OCI-LY3 (cell line): ENCODE results near the gene SVIL.

Experiments used
- H2AFZ ChIP-seq: fragments of 200-600, 300-600 bp; shearing (Covaris generic); 2 replicates; pipeline ENCODE4 v1.6.0; 2014; ENCODE audit warnings: antibody characterized with exemption, low read depth, low read length
- H3K27ac ChIP-seq: fragments of 200-600, 300-600 bp; sonication (generic); 2 replicates; pipeline ENCODE4 v1.5.1; 2014; ENCODE audit warnings: mild to moderate bottlenecking, low read length, moderate library complexity, mixed read lengths
- H3K27me3 ChIP-seq: fragments of 200-600, 300-600 bp; sonication (generic); 2 replicates; pipeline ENCODE4 v1.6.1; 2014; ENCODE audit warnings: low read depth, low read length, mixed read lengths
- H3K36me3 ChIP-seq: fragments of 200-600, 300-600 bp; sonication (generic); replicated peaks from 2 replicates; pipeline ENCODE3; 2014; ENCODE audit warnings: low read depth, low read length, mixed read lengths
- H3K4me1 ChIP-seq: fragments of 300-600, 200-600 bp; sonication (generic); 2 replicates; pipeline ENCODE4 v1.6.1; 2014; ENCODE audit warnings: low read length, mixed read lengths
- H3K4me2 ChIP-seq: fragments of 200-600, 300-600 bp; sonication (generic); 2 replicates; pipeline ENCODE4 v1.6.1; 2014; ENCODE audit warnings: low read length, mixed read lengths
- H3K4me3 ChIP-seq: fragments of 300-600, 200-600 bp; sonication (generic); 2 replicates; pipeline ENCODE4 v1.5.1; 2014; ENCODE audit warnings: antibody characterized with exemption, mild to moderate bottlenecking, low read length, moderate library complexity
- H3K79me2 ChIP-seq: fragments of 300-600, 200-600 bp; shearing (Covaris generic); 2 replicates; pipeline ENCODE4 v1.6.1; 2014; ENCODE audit warnings: mild to moderate bottlenecking, low read length, mixed read lengths
- H3K9ac ChIP-seq: fragments of 300-600, 200-600 bp; shearing (Covaris generic); 2 replicates; pipeline ENCODE4 v1.6.0; 2014; ENCODE audit warnings: mild to moderate bottlenecking, low read length, moderate library complexity
- H3K9me3 ChIP-seq: fragments of 200-600, 300-600 bp; shearing (Covaris generic); 2 replicates; pipeline ENCODE4 v1.6.1; 2014; ENCODE audit warnings: low read length, mixed read lengths; ENCODE audit not compliant: insufficient read depth
- H4K20me1 ChIP-seq: fragments of 200-600, 300-600 bp; sonication (generic); 2 replicates; pipeline ENCODE4 v1.6.1; 2016; ENCODE audit warnings: low read length, mixed read lengths; ENCODE audit not compliant: insufficient read depth
- CTCF ChIP-seq: fragments of 200-600, 300-600 bp; sonication (generic); IDR thresholded peaks from 2 replicates; pipeline ENCODE4 v1.5.1; 2014; ENCODE audit warnings: antibody characterized with exemption, low read length, low read depth
- EZH2phosphoT487 ChIP-seq: fragments of 200-600 bp; shearing (Covaris generic); IDR thresholded peaks from 2 replicates; pipeline ENCODE4 v1.6.1; 2018; ENCODE audit warnings: antibody characterized with exemption, mixed run types, low read depth

The SVIL gene

DNA sequence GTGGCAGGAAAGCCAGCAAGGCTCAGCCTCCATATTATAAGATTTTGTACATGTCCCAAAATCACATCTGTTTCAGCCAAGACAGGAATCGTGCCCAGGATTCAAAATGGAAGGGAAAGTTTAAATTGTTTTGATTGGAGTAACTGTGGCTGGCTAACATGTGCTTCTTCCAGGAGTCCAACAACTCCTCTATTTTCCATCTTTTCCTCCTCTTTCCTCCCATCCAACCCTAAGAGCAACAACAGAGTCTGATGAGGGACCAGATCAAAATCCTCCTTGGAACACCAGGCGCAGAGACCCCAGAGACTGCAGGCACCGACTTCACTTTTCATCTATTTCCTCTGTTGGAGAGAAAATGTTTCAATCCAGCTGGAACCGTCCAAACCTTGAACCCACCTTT is 36.0 kb upstream of the SVIL start:
- no peaks in the 10 kb centered on the region for H3K36me3 ChIP-seq
- H3K9ac ChIP-seq, result no peak overlapping the region
- H3K79me2 ChIP-seq, result no peaks in the 10 kb centered on the region
- H3K4me2 ChIP-seq, result no peak overlapping the region
- 0 out of 2 replicates have a peak, but pooled peaks cover 3% of the 10 kb centered on the region for H3K9me3 ChIP-seq
- no peak overlapping the region for H3K27ac ChIP-seq
- no peaks in the 10 kb centered on the region for H4K20me1 ChIP-seq
- H3K4me3 ChIP-seq, result no peak overlapping the region
- H2AFZ ChIP-seq, result no peak overlapping the region
- no peaks in the 10 kb centered on the region for H3K27me3 ChIP-seq
- H3K4me1 ChIP-seq, result no peaks in the 10 kb centered on the region
- TF ChIP-seq EZH2phosphoT487 (no peak), CTCF (no peak)

DNA sequence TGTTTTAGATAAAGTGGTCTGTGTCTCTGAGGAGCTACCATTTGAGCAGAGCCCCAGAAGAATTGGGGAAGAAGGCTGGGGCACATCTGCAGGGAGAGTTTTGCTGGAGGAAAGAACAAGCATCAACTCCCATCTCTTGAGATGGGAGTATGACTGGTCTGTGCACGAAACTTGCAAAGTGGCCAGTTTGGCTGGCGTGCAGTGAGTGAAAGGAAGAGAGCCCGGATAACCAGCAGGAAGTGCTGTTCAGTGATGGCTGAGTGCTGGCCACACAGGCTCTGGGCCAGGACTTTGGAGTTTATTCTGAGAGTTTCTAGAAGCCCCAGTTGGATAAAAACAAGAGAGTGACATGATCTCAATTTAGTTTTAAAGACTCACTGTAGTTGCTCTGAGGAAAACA is 34.4 kb upstream of the SVIL start:
- no peaks in the 10 kb centered on the region for H3K4me1 ChIP-seq
- no peaks in the 10 kb centered on the region for H4K20me1 ChIP-seq
- H2AFZ ChIP-seq, result no peak overlapping the region
- no peak overlapping the region for H3K9ac ChIP-seq
- no peak overlapping the region for H3K4me3 ChIP-seq
- H3K79me2 ChIP-seq, result no peaks in the 10 kb centered on the region
- H3K4me2 ChIP-seq, result no peak overlapping the region
- H3K9me3 ChIP-seq, result no peaks in the 10 kb centered on the region
- TF ChIP-seq EZH2phosphoT487, result no peak
- no peak for TF ChIP-seq CTCF
- H3K27me3 ChIP-seq, result no peaks in the 10 kb centered on the region
- H3K27ac ChIP-seq, result no peak overlapping the region
- H3K36me3 ChIP-seq, result no peaks in the 10 kb centered on the region

- Histone ChIP-seq H3K4me2 (no peak overlapping the region), H3K9ac (no peak overlapping the region), H3K9me3 (no peaks in the 10 kb centered on the region), H2AFZ (no peak overlapping the region), H3K27me3 (no peaks in the 10 kb centered on the region), H3K36me3 (no peaks in the 10 kb centered on the region), H3K79me2 (no peaks in the 10 kb centered on the region), H3K4me1 (no peaks in the 10 kb centered on the region), H3K27ac (no peak overlapping the region), H4K20me1 (no peaks in the 10 kb centered on the region), H3K4me3 (no peak overlapping the region)
- TF ChIP-seq CTCF (no peak), EZH2phosphoT487 (no peak)
Measured at GRCh38 chr10:29668628-29669027, 33.9 kb upstream of the SVIL start.

DNA sequence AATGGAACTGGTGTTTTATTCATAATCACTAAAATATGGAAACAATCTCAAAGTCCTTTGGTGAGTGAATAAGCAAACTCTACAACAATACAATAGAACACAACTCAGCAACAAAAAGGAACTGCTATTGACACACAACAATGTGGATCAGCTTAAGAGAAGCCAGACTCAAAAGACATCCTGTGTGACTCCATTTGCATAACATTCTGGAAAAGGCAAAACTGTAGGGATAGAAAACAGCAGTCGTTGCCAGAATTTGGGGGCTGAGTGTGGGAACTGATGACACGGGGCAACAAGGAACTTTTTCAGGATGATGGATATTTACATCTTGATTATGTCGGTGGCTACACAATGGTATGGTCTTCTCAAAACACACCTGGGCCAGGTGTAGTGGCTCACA is 32.4 kb upstream of the SVIL start:
- Histone ChIP-seq H3K27me3 (no peaks in the 10 kb centered on the region), H3K36me3 (no peaks in the 10 kb centered on the region), H3K9ac (no peak overlapping the region), H2AFZ (no peak overlapping the region), H3K4me2 (no peak overlapping the region), H4K20me1 (no peaks in the 10 kb centered on the region), H3K79me2 (no peaks in the 10 kb centered on the region), H3K4me1 (no peaks in the 10 kb centered on the region), H3K27ac (no peak overlapping the region), H3K4me3 (no peak overlapping the region), H3K9me3 (no peaks in the 10 kb centered on the region)
- TF ChIP-seq EZH2phosphoT487 (no peak), CTCF (no peak)
